NCI-H2029 (cell line): ENCODE measurements around the gene ZNF217.
"Not testable (repeated sequence)": the region's sequence is repeated elsewhere in the genome, so short reads cannot be mapped to it uniquely, and the experiment has no call there.

ENCODE experiments used
- DNase-seq: peaks from one replicate; lab custom pipeline; 2025; lab: John Stamatoyannopoulos, UW

ZNF217 gene

GRCh38 chr20:53593466-53594007 lies at the start of gene ZNF217:
Gene ZNF217 (minus strand): TSS chr20:53593839. CDS start chr20:53582826, 11,013 bp downstream.
- DNase-seq: not testable (repeated sequence)

- DNase-seq: no peak
These were observed 49.6 kb upstream of the ZNF217 start for GRCh38 chr20:53643031-53643832.

- DNase-seq: no peak
These were observed 48.8 kb upstream of the ZNF217 start for GRCh38 chr20:53642196-53643030.

DNA sequence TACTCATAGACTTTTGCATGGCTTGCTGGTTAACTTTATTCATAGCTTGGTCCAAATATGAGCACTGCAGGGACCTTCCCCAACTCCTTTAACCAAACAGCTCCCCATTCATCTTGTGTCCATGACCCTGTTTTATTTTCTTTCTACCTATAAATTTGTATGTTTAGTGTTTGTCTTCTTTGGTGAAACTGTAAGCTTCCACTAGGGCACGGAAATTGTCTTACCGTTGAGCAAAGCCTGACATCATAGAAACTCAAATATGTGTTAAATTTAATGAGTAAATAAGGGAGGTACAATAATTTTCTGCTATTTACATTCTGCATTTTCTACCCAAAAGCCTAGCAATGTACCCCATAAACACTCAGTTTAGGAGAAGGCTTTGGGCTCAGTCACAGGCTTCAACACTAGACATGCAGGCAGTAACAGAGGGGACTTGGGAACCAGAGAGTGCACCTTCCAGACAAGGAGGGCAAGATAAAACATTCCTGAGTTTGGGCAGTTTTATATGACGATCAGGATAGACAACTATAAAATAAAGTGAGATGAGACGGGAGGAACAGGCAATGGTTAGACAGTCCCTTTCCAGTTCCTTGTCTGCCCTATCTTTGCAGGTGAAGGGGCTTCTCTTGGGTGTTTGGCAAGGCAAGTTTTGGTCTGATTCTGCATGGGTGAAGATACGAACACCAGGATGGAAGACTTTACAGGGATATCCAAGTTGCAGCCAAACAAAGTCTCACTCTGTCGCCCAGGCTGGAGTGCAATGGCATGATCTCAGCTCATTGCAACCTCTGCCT lies 46.2 kb upstream of the ZNF217 start:
- DNase-seq: no peak

GRCh38 chr20:53639128-53639527 lies 45.5 kb upstream of the ZNF217 start:
- DNase-seq: no peak

- not testable (repeated sequence) for DNase-seq
These were observed 43.7 kb upstream of the ZNF217 start for GRCh38 chr20:53637310-53637709.

GRCh38 chr20:53636540-53637097 lies 43.0 kb upstream of the ZNF217 start:
- DNase-seq: no peak

- DNase-seq: no peak
These were observed 41.6 kb upstream of the ZNF217 start for GRCh38 chr20:53635221-53635620.

- DNase-seq: no peak
These were observed 38.4 kb upstream of the ZNF217 start for GRCh38 chr20:53631909-53632662.

DNA sequence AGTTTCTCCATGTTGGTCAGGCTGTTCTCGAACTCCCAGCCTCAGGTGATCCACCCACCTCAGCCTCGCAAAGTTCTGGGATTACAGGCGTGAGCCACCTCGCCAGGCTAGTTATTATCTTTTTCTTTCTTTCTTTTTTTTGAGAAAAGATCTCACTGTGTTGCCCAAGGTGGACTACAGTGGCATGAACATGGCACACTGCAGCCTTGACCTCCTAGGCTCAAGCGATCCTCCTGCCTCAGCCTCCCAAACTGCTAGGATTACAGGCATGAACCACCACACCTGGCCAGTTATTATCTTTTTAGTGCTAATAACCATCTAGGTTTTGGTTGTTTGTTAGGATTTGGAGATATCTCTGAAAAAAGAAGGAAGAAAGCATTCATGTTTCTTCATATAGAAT lies 35.8 kb upstream of the ZNF217 start:
- no peak for DNase-seq

GRCh38 chr20:53628758-53629157 lies 35.1 kb upstream of the ZNF217 start:
- not testable (repeated sequence) for DNase-seq

DNA sequence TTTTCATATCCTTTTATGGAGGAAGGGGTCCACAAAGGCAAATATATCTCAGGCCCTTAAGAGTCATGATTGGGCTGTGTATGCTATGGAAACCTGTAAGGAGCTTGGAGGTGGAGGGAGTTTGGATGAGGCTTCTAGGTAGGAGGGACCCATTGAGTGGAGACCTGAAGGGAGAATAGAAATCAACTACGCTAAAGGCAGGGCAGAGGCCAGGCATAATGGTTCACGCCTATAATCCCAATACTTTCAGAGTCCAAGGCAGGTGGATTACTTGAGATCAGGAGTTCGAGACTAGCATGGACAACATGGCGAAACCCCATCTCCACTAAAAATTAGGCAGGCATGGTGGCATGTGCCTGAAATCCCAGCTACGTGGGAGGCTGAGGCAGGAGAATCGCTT lies 34.4 kb upstream of the ZNF217 start:
- no peak for DNase-seq

- not testable (repeated sequence) for DNase-seq
These were observed 33.4 kb upstream of the ZNF217 start for GRCh38 chr20:53627001-53627400.

DNA sequence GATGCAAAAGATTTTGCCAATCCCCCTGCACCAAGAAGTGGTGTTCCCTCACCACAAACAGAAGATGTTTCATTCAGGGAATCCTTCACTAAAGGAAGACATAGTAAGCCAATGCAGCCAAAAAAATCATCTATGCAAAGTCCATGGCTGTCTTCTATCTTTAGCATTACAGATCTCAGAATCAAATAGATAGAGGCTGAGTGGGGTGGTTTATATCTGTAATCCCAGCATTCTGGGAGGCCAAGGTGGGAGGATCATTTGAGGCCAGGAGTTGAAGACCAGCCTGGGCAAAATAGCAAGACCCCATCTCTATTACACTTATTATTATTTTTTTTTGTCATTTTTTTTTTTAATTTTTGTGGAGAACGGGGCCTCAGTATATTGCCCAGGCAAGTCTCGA lies 32.9 kb upstream of the ZNF217 start:
- no peak for DNase-seq

DNA sequence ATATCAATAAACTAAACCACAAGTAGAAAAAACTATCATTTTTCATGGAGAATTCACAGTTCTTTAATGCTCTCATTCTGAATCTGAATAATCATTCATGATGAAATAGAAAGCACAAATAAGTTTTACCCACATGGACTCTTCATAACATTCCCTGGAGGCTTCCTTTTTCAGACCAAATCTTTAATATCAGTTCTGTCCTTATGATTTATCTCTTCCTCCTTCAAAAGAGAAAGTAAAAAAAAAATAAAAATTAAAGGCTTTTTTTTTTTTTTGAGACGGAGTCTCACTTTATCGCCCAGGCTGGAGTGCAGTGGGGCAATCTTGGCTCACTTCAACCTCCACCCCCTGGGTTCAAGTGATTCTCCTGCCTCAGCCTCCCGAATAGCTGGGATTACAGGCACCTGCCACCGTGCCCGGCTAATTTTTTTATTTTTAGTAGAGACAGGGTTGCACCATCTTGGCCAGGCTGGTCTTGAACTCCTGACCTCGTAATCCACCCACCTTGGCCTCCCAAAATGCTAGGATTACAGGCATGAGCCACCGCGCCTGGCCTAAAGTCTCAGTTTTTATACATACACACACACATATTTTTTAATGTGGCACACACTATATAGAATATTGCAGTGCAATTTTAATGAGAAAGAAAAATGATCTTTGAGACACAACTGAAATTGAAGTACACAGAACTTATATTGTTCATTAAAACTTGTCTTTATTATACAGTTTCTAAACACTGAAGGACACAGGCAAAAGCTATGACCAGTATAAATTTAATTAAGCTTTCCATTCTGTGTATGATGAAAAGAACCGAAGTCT lies 31.9 kb upstream of the ZNF217 start:
- DNase-seq: no peak

GRCh38 chr20:53624927-53625250 lies 31.2 kb upstream of the ZNF217 start:
- DNase-seq: not testable (repeated sequence)

- DNase-seq: no peak
These were observed 30.0 kb upstream of the ZNF217 start for GRCh38 chr20:53623454-53624211.

- DNase-seq: no peak
These were observed 29.5 kb upstream of the ZNF217 start for GRCh38 chr20:53623134-53623453.
